WTC11 (cell line): Measurements from ENCODE around the gene APOLD1. TPM values are rescaled to one million over a fixed set of nuclear protein-coding genes. Genes with fewer than 3 reads are reported as not detected.
A peak's percentile ranks its signal among the peaks of the same experiment; 100 is the strongest.

Source experiments
- ATF2 ChIP-seq: sonication (generic); formaldehyde crosslinking; IDR thresholded peaks from 2 replicates; pipeline ENCODE4 v1.8.1; 2022; ENCODE audit warnings: low read depth, missing genetic modification reagents, borderline replicate concordance
- ATF6 ChIP-seq: sonication (generic); formaldehyde crosslinking; IDR thresholded peaks from 2 replicates; pipeline ENCODE4 v1.8.1; 2023; ENCODE audit warnings: mild to moderate bottlenecking, missing genetic modification reagents
- ELF4 ChIP-seq: sonication (generic); formaldehyde crosslinking; IDR thresholded peaks from 2 replicates; pipeline ENCODE4 v1.8.1; 2022; ENCODE audit warnings: low read depth, mild to moderate bottlenecking, moderate library complexity, missing genetic modification reagents
- ESRRA ChIP-seq: sonication (generic); formaldehyde crosslinking; IDR thresholded peaks from 2 replicates; pipeline ENCODE4 v1.8.1; 2022; ENCODE audit warnings: mild to moderate bottlenecking, missing genetic modification reagents, borderline replicate concordance
- JUN ChIP-seq: sonication (generic); formaldehyde crosslinking; IDR thresholded peaks from 2 replicates; pipeline ENCODE4 v1.8.0; 2023; ENCODE audit warnings: mild to moderate bottlenecking, missing genetic modification reagents
- KAT7 ChIP-seq: sonication (generic); formaldehyde crosslinking; IDR thresholded peaks from 2 replicates; pipeline ENCODE4 v1.8.1; 2023; ENCODE audit warnings: missing genetic modification reagents, mild to moderate bottlenecking, borderline replicate concordance
- NFATC4 ChIP-seq: fragments of 250-450 bp; sonication (Bioruptor Pico); IDR thresholded peaks from 2 replicates; pipeline ENCODE4 v1.9.0; 2021; ENCODE audit warnings: mild to moderate bottlenecking
- NFYB ChIP-seq: sonication (generic); formaldehyde crosslinking; conservative IDR thresholded peaks from 2 replicates; pipeline ENCODE4 v1.8.0; 2022; ENCODE audit warnings: low read depth, missing genetic modification reagents
- NR3C1 ChIP-seq: sonication (generic); formaldehyde crosslinking; conservative IDR thresholded peaks from 2 replicates; pipeline ENCODE4 v1.8.1; 2023; ENCODE audit warnings: low read depth, mild to moderate bottlenecking, missing genetic modification reagents
- RORB ChIP-seq: fragments of 250-450 bp; sonication (Bioruptor Pico); IDR thresholded peaks from 2 replicates; pipeline ENCODE4 v1.9.0; 2021; ENCODE audit warnings: mild to moderate bottlenecking
- SMAD3 ChIP-seq: sonication (generic); formaldehyde crosslinking; IDR thresholded peaks from 2 replicates; pipeline ENCODE4 v1.8.0; 2022; ENCODE audit warnings: missing genetic modification reagents, mild to moderate bottlenecking, borderline replicate concordance
- SOX15 ChIP-seq: fragments of 250-450 bp; sonication (Bioruptor Pico); IDR thresholded peaks from 2 replicates; pipeline ENCODE4 v1.9.0; 2021; ENCODE audit warnings: mild to moderate bottlenecking
- ZBTB21 ChIP-seq: sonication (generic); formaldehyde crosslinking; IDR thresholded peaks from 2 replicates; pipeline ENCODE4 v1.8.1; 2023; ENCODE audit warnings: mild to moderate bottlenecking, missing genetic modification reagents, borderline replicate concordance
- ZNF138 ChIP-seq: sonication (generic); formaldehyde crosslinking; conservative IDR thresholded peaks from 2 replicates; pipeline ENCODE4 v1.8.1; 2022; ENCODE audit warnings: mild to moderate bottlenecking, moderate library complexity, missing genetic modification reagents
- ZNF263 ChIP-seq: sonication (generic); formaldehyde crosslinking; IDR thresholded peaks from 2 replicates; pipeline ENCODE4 v1.8.1; 2022; ENCODE audit warnings: low read depth, mild to moderate bottlenecking, moderate library complexity, missing genetic modification reagents
- ZNF281 ChIP-seq: sonication (generic); formaldehyde crosslinking; IDR thresholded peaks from 2 replicates; pipeline ENCODE4 v1.8.0; 2023; ENCODE audit warnings: mild to moderate bottlenecking, missing genetic modification reagents
- ZNF416 ChIP-seq: fragments of 250-450 bp; sonication (Bioruptor Pico); IDR thresholded peaks from 2 replicates; pipeline ENCODE4 v1.9.0; 2021; ENCODE audit warnings: mild to moderate bottlenecking, inconsistent platforms
- ZNF423 ChIP-seq: fragments of 250-450 bp; sonication (Bioruptor Pico); IDR thresholded peaks from 2 replicates; pipeline ENCODE4 v2.1.2; 2022; ENCODE audit warnings: mild to moderate bottlenecking, moderate library complexity
- ZSCAN18 ChIP-seq: fragments of 250-450 bp; sonication (Bioruptor Pico); IDR thresholded peaks from 2 replicates; pipeline ENCODE4 v2.1.2; 2022; ENCODE audit warnings: mild to moderate bottlenecking, moderate library complexity
- total RNA-seq: library from RNA; stranded (reverse); gene quantifications from 3 replicates; pipeline ENCODE4 v1.2.3, GENCODE V29; 2021
- TF ChIP-seq, protein P1 (sequence below): sonication (generic); formaldehyde crosslinking; IDR thresholded peaks from 2 replicates; pipeline ENCODE4 v1.8.1; 2022; ENCODE audit warnings: mild to moderate bottlenecking, missing genetic modification reagents, moderate library complexity, borderline replicate concordance
- TF ChIP-seq, protein P2 (sequence below): sonication (generic); formaldehyde crosslinking; conservative IDR thresholded peaks from 2 replicates; pipeline ENCODE4 v1.8.1; 2023; ENCODE audit warnings: mild to moderate bottlenecking, low read depth, missing genetic modification reagents, moderate library complexity
- TF ChIP-seq, protein P3 (sequence below): fragments of 250-450 bp; sonication (Bioruptor Pico); IDR thresholded peaks from 2 replicates; pipeline ENCODE4 v1.9.0; 2021; ENCODE audit warnings: mild to moderate bottlenecking, borderline replicate concordance

The APOLD1 gene
- total RNA-seq, 1 experiment from 2014 or later: 0.44 TPM

DNA sequence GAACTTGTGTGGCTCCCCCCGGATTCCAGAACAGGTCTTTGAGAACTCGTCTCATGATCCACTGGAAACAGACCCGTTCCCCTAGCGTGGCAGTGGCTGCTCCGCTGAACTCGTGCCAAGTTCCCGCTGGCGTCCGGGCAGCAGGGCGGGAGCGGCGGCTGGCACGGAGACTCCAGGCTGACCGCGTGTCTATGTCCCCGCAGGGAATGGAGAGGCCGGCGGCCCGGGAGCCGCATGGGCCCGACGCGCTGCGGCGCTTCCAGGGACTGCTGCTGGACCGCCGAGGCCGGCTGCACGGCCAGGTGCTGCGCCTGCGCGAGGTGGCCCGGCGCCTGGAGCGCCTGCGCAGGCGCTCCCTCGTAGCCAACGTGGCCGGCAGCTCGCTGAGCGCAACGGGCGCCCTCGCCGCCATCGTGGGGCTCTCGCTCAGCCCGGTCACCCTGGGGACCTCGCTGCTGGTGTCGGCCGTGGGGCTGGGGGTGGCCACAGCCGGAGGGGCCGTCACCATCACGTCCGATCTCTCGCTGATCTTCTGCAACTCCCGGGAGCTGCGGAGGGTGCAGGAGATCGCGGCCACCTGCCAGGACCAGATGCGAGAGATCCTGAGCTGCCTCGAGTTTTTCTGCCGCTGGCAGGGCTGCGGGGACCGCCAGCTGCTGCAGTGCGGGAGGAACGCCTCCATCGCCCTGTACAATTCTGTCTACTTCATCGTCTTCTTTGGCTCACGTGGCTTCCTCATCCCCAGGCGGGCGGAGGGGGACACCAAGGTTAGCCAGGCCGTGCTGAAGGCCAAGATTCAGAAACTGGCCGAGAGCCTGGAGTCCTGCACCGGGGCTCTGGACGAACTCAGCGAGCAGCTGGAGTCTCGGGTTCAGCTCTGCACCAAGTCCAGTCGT is 1.5 kb downstream of the APOLD1 start (continued):
- TF ChIP-seq ZSCAN18 (CRISPR knock-in tag) (no peak), SOX15 (CRISPR knock-in tag) (no peak), ATF6 (CRISPR knock-in tag) (no peak), ZNF281 (peak; percentile 67), KAT7 (CRISPR knock-in tag) (peak; percentile 98), ZNF263 (CRISPR knock-in tag) (peak; percentile 79), NR3C1 (peak; percentile 92), NFATC4 (CRISPR knock-in tag) (no peak), ZBTB21 (CRISPR knock-in tag) (peak; percentile 75), NFYB (CRISPR knock-in tag) (peak; percentile 40), JUN (CRISPR knock-in tag) (peak; percentile 95), ESRRA (CRISPR knock-in tag) (peak; percentile 92), ZNF138 (CRISPR knock-in tag) (peak; percentile 87), SMAD3 (CRISPR knock-in tag) (peak; percentile 96), ELF4 (CRISPR knock-in tag) (0 out of 2 replicates have a peak, but pooled peaks have one; percentile 74), RORB (CRISPR knock-in tag) (no peak), ATF2 (CRISPR knock-in tag) (no peak), ZNF423 (CRISPR knock-in tag) (no peak), ZNF416 (CRISPR knock-in tag) (no peak)
- TF ChIP-seq, protein P1, sequence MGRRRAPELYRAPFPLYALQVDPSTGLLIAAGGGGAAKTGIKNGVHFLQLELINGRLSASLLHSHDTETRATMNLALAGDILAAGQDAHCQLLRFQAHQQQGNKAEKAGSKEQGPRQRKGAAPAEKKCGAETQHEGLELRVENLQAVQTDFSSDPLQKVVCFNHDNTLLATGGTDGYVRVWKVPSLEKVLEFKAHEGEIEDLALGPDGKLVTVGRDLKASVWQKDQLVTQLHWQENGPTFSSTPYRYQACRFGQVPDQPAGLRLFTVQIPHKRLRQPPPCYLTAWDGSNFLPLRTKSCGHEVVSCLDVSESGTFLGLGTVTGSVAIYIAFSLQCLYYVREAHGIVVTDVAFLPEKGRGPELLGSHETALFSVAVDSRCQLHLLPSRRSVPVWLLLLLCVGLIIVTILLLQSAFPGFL (CRISPR knock-in tag): 0 out of 2 replicates have a peak, but pooled peaks have one; percentile 86
- TF ChIP-seq, protein P2, sequence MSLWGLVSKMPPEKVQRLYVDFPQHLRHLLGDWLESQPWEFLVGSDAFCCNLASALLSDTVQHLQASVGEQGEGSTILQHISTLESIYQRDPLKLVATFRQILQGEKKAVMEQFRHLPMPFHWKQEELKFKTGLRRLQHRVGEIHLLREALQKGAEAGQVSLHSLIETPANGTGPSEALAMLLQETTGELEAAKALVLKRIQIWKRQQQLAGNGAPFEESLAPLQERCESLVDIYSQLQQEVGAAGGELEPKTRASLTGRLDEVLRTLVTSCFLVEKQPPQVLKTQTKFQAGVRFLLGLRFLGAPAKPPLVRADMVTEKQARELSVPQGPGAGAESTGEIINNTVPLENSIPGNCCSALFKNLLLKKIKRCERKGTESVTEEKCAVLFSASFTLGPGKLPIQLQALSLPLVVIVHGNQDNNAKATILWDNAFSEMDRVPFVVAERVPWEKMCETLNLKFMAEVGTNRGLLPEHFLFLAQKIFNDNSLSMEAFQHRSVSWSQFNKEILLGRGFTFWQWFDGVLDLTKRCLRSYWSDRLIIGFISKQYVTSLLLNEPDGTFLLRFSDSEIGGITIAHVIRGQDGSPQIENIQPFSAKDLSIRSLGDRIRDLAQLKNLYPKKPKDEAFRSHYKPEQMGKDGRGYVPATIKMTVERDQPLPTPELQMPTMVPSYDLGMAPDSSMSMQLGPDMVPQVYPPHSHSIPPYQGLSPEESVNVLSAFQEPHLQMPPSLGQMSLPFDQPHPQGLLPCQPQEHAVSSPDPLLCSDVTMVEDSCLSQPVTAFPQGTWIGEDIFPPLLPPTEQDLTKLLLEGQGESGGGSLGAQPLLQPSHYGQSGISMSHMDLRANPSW (CRISPR knock-in tag): no peak; the same call in 1 of the 2 replicates
- TF ChIP-seq, protein P3, sequence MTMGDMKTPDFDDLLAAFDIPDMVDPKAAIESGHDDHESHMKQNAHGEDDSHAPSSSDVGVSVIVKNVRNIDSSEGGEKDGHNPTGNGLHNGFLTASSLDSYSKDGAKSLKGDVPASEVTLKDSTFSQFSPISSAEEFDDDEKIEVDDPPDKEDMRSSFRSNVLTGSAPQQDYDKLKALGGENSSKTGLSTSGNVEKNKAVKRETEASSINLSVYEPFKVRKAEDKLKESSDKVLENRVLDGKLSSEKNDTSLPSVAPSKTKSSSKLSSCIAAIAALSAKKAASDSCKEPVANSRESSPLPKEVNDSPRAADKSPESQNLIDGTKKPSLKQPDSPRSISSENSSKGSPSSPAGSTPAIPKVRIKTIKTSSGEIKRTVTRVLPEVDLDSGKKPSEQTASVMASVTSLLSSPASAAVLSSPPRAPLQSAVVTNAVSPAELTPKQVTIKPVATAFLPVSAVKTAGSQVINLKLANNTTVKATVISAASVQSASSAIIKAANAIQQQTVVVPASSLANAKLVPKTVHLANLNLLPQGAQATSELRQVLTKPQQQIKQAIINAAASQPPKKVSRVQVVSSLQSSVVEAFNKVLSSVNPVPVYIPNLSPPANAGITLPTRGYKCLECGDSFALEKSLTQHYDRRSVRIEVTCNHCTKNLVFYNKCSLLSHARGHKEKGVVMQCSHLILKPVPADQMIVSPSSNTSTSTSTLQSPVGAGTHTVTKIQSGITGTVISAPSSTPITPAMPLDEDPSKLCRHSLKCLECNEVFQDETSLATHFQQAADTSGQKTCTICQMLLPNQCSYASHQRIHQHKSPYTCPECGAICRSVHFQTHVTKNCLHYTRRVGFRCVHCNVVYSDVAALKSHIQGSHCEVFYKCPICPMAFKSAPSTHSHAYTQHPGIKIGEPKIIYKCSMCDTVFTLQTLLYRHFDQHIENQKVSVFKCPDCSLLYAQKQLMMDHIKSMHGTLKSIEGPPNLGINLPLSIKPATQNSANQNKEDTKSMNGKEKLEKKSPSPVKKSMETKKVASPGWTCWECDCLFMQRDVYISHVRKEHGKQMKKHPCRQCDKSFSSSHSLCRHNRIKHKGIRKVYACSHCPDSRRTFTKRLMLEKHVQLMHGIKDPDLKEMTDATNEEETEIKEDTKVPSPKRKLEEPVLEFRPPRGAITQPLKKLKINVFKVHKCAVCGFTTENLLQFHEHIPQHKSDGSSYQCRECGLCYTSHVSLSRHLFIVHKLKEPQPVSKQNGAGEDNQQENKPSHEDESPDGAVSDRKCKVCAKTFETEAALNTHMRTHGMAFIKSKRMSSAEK (CRISPR knock-in tag): 0 out of 2 replicates have a peak, but pooled peaks have one; percentile 23
